Hepatocyte (in vitro differentiated cells): ENCODE measurements around the gene PAX6. TPM values are rescaled to one million over a fixed set of nuclear protein-coding genes. Genes with fewer than 3 reads are reported as not detected.

ENCODE experiments used
- DNase-seq: peaks from one replicate; pipeline ENCODE4 v3.0.0-alpha.2; 2016; ENCODE audit warnings: low spot score
- H2AFZ ChIP-seq: fragments of 200-600 bp; sonication (generic); 2 replicates; pipeline ENCODE4 v1.6.0; 2016; ENCODE audit warnings: antibody characterized with exemption, mild to moderate bottlenecking
- H3K27ac ChIP-seq: fragments of 200-600 bp; sonication (generic); 2 replicates; pipeline ENCODE4 v1.5.1; 2016; ENCODE audit warnings: mild to moderate bottlenecking
- H3K27me3 ChIP-seq: fragments of 200-600 bp; sonication (generic); 2 replicates; pipeline ENCODE4 v1.6.1; 2016
- H3K36me3 ChIP-seq: fragments of 200-600 bp; sonication (generic); replicated peaks from 2 replicates; pipeline ENCODE4 v1.5.1; 2016; ENCODE audit warnings: low read depth; ENCODE audit not compliant: insufficient read depth
- H3K4me1 ChIP-seq: fragments of 200-600 bp; sonication (generic); 2 replicates; pipeline ENCODE4 v1.5.1; 2016; ENCODE audit warnings: mild to moderate bottlenecking, moderate library complexity; ENCODE audit not compliant: insufficient read depth
- H3K4me2 ChIP-seq: fragments of 200-600 bp; sonication (generic); 2 replicates; pipeline ENCODE4 v1.6.0; 2016
- H3K4me3 ChIP-seq: fragments of 200-600 bp; sonication (generic); 2 replicates; pipeline ENCODE4 v1.5.1; 2016; ENCODE audit warnings: mild to moderate bottlenecking
- H3K79me2 ChIP-seq: fragments of 200-600 bp; sonication (generic); 2 replicates; pipeline ENCODE4 v1.6.0; 2017; ENCODE audit warnings: mild to moderate bottlenecking
- H3K9me2 ChIP-seq: fragments of 200-600 bp; sonication (generic); replicated peaks from 2 replicates; pipeline ENCODE4 v1.6.0; 2017; ENCODE audit warnings: mild to moderate bottlenecking; ENCODE audit not compliant: insufficient read depth
- H3K9me3 ChIP-seq: fragments of 200-600 bp; sonication (generic); 2 replicates; pipeline ENCODE4 v1.5.1; 2016; ENCODE audit warnings: low read depth, mild to moderate bottlenecking
- H4K20me1 ChIP-seq: fragments of 200-600 bp; sonication (generic); 2 replicates; pipeline ENCODE4 v1.6.0; 2016; ENCODE audit warnings: mild to moderate bottlenecking; ENCODE audit not compliant: insufficient read depth, poor library complexity, severe bottlenecking
- EZH2 ChIP-seq: fragments of 200-600 bp; sonication (generic); IDR thresholded peaks from 2 replicates; pipeline ENCODE4 v1.6.1; 2016; ENCODE audit warnings: antibody characterized with exemption, mild to moderate bottlenecking, borderline replicate concordance
- EZH2phosphoT487 ChIP-seq: fragments of 200-600 bp; sonication (generic); IDR thresholded peaks from one replicate; pipeline ENCODE4 v1.6.1; 2018; ENCODE audit warnings: antibody characterized with exemption, mild to moderate bottlenecking, low read depth, moderate library complexity; ENCODE audit not compliant: unreplicated experiment, severe bottlenecking
- WGBS: methylation state at CpG from one replicate; pipeline ENCODE4 v1.1.6; 2016; ENCODE audit warnings: low lambda C conversion rate; ENCODE audit errors: missing lambda C conversion rate; 5-methylcytosine and 5-hydroxymethylcytosine counted together
- polyA plus RNA-seq: library from polyadenylated mRNA; unstranded; fragments of >200 nt; fragmentation: Nextera tagmentation; extraction: Ambion mirVana; gene quantifications from 2 replicates; pipeline ENCODE4 v1.2.1, GENCODE V29; 2016
- total RNA-seq: library from RNA; depleted of rRNA; stranded (reverse); fragments of >200 nt; gene quantifications from 2 replicates; pipeline ENCODE4 v1.2.3, GENCODE V29; 2014
- TF ChIP-seq, protein P1 (sequence below): fragments of 200-600 bp; sonication (generic); IDR thresholded peaks from 2 replicates; pipeline ENCODE4 v1.5.1; 2016; ENCODE audit warnings: antibody characterized with exemption, mild to moderate bottlenecking; ENCODE audit not compliant: poor library complexity

Gene PAX6
- total and polyA plus RNA-seq, 2 experiments from 2014 or later: 0.21 to 0.70 TPM

DNA sequence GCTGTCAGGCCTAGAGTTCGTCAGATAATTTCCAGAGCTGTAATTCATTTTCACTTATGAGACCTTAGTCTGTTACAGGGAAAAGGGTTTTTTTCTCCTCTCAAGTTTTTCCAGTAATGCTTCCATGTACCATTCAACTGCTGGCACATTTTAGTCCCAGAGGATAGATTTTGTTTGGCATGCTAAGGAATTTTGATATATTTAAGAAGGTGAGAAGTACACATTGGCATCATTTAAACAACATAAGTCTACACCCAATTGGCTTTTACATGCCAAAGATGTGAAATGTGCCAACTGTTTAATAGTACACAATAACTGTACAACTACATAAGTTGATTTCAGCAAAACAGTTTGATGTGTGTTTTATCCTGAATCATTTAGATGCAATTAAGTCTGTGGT lies 71.0 kb downstream of the PAX6 start:
- WGBS: 90% methylated on average over 1 of the region's 1 CpG
- Histone ChIP-seq H3K4me2 (no peak overlapping the region), H3K79me2 (no peaks in the 10 kb centered on the region), H4K20me1 (no peaks in the 10 kb centered on the region), H2AFZ (no peak overlapping the region), H3K4me3 (no peak overlapping the region), H3K36me3 (no peaks in the 10 kb centered on the region), H3K27ac (no peak overlapping the region), H3K9me2 (no peaks in the 10 kb centered on the region), H3K27me3 (no peaks in the 10 kb centered on the region), H3K9me3 (no peaks in the 10 kb centered on the region), H3K4me1 (no peaks in the 10 kb centered on the region)
- TF ChIP-seq EZH2phosphoT487: no peak
- TF ChIP-seq, protein P1, sequence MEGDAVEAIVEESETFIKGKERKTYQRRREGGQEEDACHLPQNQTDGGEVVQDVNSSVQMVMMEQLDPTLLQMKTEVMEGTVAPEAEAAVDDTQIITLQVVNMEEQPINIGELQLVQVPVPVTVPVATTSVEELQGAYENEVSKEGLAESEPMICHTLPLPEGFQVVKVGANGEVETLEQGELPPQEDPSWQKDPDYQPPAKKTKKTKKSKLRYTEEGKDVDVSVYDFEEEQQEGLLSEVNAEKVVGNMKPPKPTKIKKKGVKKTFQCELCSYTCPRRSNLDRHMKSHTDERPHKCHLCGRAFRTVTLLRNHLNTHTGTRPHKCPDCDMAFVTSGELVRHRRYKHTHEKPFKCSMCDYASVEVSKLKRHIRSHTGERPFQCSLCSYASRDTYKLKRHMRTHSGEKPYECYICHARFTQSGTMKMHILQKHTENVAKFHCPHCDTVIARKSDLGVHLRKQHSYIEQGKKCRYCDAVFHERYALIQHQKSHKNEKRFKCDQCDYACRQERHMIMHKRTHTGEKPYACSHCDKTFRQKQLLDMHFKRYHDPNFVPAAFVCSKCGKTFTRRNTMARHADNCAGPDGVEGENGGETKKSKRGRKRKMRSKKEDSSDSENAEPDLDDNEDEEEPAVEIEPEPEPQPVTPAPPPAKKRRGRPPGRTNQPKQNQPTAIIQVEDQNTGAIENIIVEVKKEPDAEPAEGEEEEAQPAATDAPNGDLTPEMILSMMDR: no peak
- no peak for TF ChIP-seq EZH2
- DNase-seq: no peak
